ENCODE results near the gene STK24.

The STK24 gene

GRCh38 chr13:98406427-98406826 is 170.5 kb downstream of the STK24 start:
- CTCF ChIA-PET = interaction anchor here (1.1 to 2.1 kb wide), 3 partner anchors 24 to 373 kb away, joined by 3 to 5 read pairs (median 5); no protein-coding TSS in a partner anchor
- no peak for DNase-seq (ENCODE audit: low read depth, low spot score)
- TF ChIP-seq CTCF (IDR thresholded peaks at IDR 0.05; ENCODE audit: insufficient read depth, low read length, missing control alignments) = no peak
- H3K4me3 ChIP-seq (ENCODE audit: low read depth, low read length) = no peak overlapping the region
- POLR2A ChIA-PET = no interaction called here

DNA sequence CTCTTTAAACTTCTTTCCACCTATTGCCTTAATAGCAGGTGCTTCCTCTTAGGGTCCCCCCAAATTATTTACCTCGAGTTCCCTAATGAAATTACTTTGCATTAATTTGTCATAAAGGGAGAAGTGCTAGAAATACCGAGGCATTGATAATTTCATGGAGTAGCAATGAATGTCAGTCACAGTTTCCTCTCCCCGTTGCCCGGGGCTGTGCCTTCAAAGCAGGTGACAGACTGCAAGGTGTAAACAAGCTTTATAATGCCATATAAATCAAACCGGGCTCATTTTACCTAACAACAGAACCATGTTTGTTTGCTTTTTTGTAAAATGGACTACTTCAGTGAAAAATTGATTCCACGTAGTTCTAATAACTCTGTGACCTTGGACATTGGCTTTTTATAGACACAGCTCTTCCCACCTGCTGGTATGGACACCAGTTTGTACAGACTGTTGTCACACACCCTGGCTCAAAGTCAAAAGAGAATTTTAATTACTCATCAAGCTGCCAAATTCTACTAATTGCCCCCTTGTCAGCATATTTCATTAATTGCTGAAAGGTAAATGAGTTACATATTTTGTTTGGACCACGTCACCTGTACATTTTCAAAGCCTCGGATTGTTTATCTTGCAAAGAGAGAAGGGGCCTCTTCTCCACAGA is 171.1 kb downstream of the STK24 start:
- DNase-seq (ENCODE audit: low read depth, low spot score) = no peak
- ChIA-PET CTCF (interaction anchor here (1.1 to 1.5 kb wide), 3 partner anchors 12 to 438 kb away, joined by 3 to 4 read pairs (median 3); no protein-coding TSS in a partner anchor), POLR2A (interaction anchor here (1.1 kb wide), 1 partner anchor 10 kb away, joined by 4 read pairs; no protein-coding TSS in a partner anchor)
- TF ChIP-seq CTCF (IDR thresholded peaks at IDR 0.05; ENCODE audit: insufficient read depth, low read length, missing control alignments) = no peak
- H3K4me3 ChIP-seq (ENCODE audit: low read depth, low read length) = no peak overlapping the region

- CTCF ChIA-PET = interaction anchor here (1.1 to 2.8 kb wide), 5 partner anchors 13 to 439 kb away, joined by 3 to 9 read pairs (median 4); no protein-coding TSS in a partner anchor
- POLR2A ChIA-PET = interaction anchor here (0.7 to 1.1 kb wide), 2 partner anchors 8 to 10 kb away, joined by 3 to 4 read pairs; no protein-coding TSS in a partner anchor
- DNase-seq (ENCODE audit: low read depth, low spot score) = no peak
- H3K4me3 ChIP-seq (ENCODE audit: low read depth, low read length) = no peak overlapping the region
- no peak for TF ChIP-seq CTCF (IDR thresholded peaks at IDR 0.05; ENCODE audit: insufficient read depth, low read length, missing control alignments)
Observed at GRCh38 chr13:98405107-98405571, 171.8 kb downstream of the STK24 start.

DNA sequence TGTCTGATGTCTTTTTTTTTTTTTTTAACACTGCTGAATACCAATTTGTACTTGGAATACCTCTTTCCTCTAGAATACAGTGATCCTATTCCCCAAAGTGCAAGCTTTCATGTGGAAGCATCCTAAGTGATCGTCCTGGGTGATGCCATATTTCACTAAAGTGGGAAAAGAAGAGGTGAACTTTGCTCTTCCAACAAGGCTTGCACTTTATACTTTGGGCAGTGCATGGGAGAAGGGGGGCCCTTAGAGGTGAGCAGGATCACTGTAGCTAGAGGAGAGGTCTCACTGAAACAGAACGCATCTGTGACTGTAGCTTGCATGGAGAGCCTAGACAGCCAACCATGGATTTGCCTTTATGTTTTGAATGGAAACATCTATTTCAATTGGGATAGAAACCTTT is 173.8 kb downstream of the STK24 start:
- POLR2A ChIA-PET = no interaction called here
- no peak for DNase-seq (ENCODE audit: low read depth, low spot score)
- no peak overlapping the region for H3K4me3 ChIP-seq (ENCODE audit: low read depth, low read length)
- CTCF ChIA-PET = interaction anchor here (0.9 to 2.8 kb wide), 4 partner anchors 14 to 385 kb away, joined by 3 to 9 read pairs (median 3); no protein-coding TSS in a partner anchor
- no peak for TF ChIP-seq CTCF (IDR thresholded peaks at IDR 0.05; ENCODE audit: insufficient read depth, low read length, missing control alignments)

- no peak for DNase-seq (ENCODE audit: low read depth, low spot score)
- no peak for TF ChIP-seq CTCF (IDR thresholded peaks at IDR 0.05; ENCODE audit: insufficient read depth, low read length, missing control alignments)
- no peak overlapping the region for H3K4me3 ChIP-seq (ENCODE audit: low read depth, low read length)
- CTCF ChIA-PET = interaction anchor here (0.9 to 1.4 kb wide), 3 partner anchors 16 to 271 kb away, joined by 3 read pairs; no protein-coding TSS in a partner anchor
- POLR2A ChIA-PET = no interaction called here
Observed at GRCh38 chr13:98401934-98402333, 175.0 kb downstream of the STK24 start.

GRCh38 chr13:98399756-98400155 is 177.2 kb downstream of the STK24 start:
- H3K4me3 ChIP-seq (ENCODE audit: low read depth, low read length) = no peak overlapping the region
- ChIA-PET CTCF (interaction anchor here (1.0 to 2.2 kb wide), 3 partner anchors 9 to 366 kb away, joined by 4 to 10 read pairs (median 5); no protein-coding TSS in a partner anchor), POLR2A (interaction anchor here (2.9 kb wide), 1 partner anchor 11 kb away, joined by 10 read pairs; no protein-coding TSS in a partner anchor)
- peak; percentile 59 for DNase-seq (ENCODE audit: low read depth, low spot score)
- TF ChIP-seq CTCF (IDR thresholded peaks at IDR 0.05; ENCODE audit: insufficient read depth, low read length, missing control alignments) = no peak
